K562 (cell line): Measurements from ENCODE around the gene ZSCAN21. TPM values are rescaled to one million over a fixed set of nuclear protein-coding genes. Genes with fewer than 3 reads are reported as not detected.

Experiments used
- ARID1B ChIP-seq: fragments of 450-650 bp; IDR thresholded peaks from 2 replicates; pipeline ENCODE4 v1.6.1; 2016; ENCODE audit warnings: antibody characterized with exemption, mild to moderate bottlenecking, inconsistent platforms
- ATF1 ChIP-seq, 2 experiments: fragments of 450-650 bp in 1 of 2; IDR thresholded peaks; 2 replicates each; pipeline ENCODE4 v1.6.1; 2016; ENCODE audit warnings: missing compliant biosample characterization in 1 of 2, missing genetic modification characterization in 1 of 2
- DNMT1 ChIP-seq: fragments of 450-650 bp; IDR thresholded peaks from 2 replicates; pipeline ENCODE4 v1.6.1; 2016; ENCODE audit warnings: antibody characterized with exemption, mild to moderate bottlenecking
- EGR1 ChIP-seq: fragments of 450-650 bp; conservative IDR thresholded peaks from 2 replicates; pipeline ENCODE4 v1.6.1; 2017; ENCODE audit warnings: mild to moderate bottlenecking
- EP300 ChIP-seq: IDR thresholded peaks from 2 replicates; pipeline ENCODE4 v1.6.1; 2012; ENCODE audit warnings: low read length, improper control_type of control experiment
- HDAC3 ChIP-seq: fragments of 450-650 bp; IDR thresholded peaks from 2 replicates; pipeline ENCODE4 v1.6.1; 2018; ENCODE audit warnings: borderline replicate concordance, mild to moderate bottlenecking, moderate library complexity; ENCODE audit not compliant: partially characterized antibody
- SAFB2 ChIP-seq: fragments of 200-400 bp; formaldehyde crosslinking; IDR thresholded peaks from 2 replicates; pipeline ENCODE4 v1.6.1; 2018; ENCODE audit warnings: borderline replicate concordance, low read length, low read depth, moderate library complexity; ENCODE audit not compliant: severe bottlenecking
- SIN3B ChIP-seq: fragments of 450-650 bp; IDR thresholded peaks from 2 replicates; pipeline ENCODE4 v1.6.1; 2017; ENCODE audit warnings: low read depth, mild to moderate bottlenecking, moderate library complexity
- XRCC5 ChIP-seq: fragments of 200-400 bp; formaldehyde crosslinking; IDR thresholded peaks from 2 replicates; pipeline ENCODE4 v1.6.1; 2017; ENCODE audit warnings: low read depth, mild to moderate bottlenecking, low read length
- ZNF764 ChIP-seq: fragments of 250-450 bp; sonication (Bioruptor Pico); IDR thresholded peaks from 2 replicates; pipeline ENCODE4 v1.4.0; 2020; ENCODE audit warnings: low read depth, mild to moderate bottlenecking, moderate library complexity
- ZNF77 ChIP-seq: fragments of 250-450 bp; sonication (Bioruptor Pico); IDR thresholded peaks from 2 replicates; pipeline ENCODE4 v1.5.0; 2020
- polyA plus RNA-seq, 8 experiments: library from polyadenylated mRNA; depleted of rRNA in 4 of 8; stranded (reverse) in 5 of 8; unstranded in 3 of 8; fragments of >200 nt; fragmentation: Nextera tagmentation in 2 of 8; fragmentation: Illumina TruSeq in 1 of 8; extraction: Ambion mirVana in 2 of 8; extraction: Trizol in 1 of 8; gene quantifications; 2 replicates each; pipeline versions ENCODE4 v1.2.1 to v1.2.3, GENCODE V29; 2011 to 2014; ENCODE audit warnings: inconsistent platforms in 1 of 8, missing spikeins in 1 of 8
- total RNA-seq, 7 experiments: library from RNA; depleted of rRNA in 6 of 7; stranded (reverse); fragments of >200 nt in 6 of 7; fragmentation: Illumina TruSeq in 2 of 7; extraction: Trizol in 2 of 7; gene quantifications; 2 replicates each; pipeline versions ENCODE4 v1.2.1 to v1.2.3, GENCODE V29; 2011 to 2021; ENCODE audit warnings: low replicate concordance in 1 of 7
- TF ChIP-seq, protein P1 (sequence below), 2 experiments: IDR thresholded peaks in 1 of 2; conservative IDR thresholded peaks in 1 of 2; 2 replicates each; pipeline ENCODE4 v1.6.1; 2016; ENCODE audit warnings: low read depth in 2 of 2, mild to moderate bottlenecking in 1 of 2, missing compliant biosample characterization in 1 of 2, missing genetic modification characterization in 1 of 2, moderate library complexity in 1 of 2
- TF ChIP-seq, protein P2 (sequence below): fragments of 450-650 bp; conservative IDR thresholded peaks from 2 replicates; pipeline ENCODE4 v1.6.1; 2016; ENCODE audit warnings: missing genetic modification characterization, low read depth, mild to moderate bottlenecking, missing compliant biosample characterization, moderate library complexity
- TF ChIP-seq, protein P3 (sequence below): fragments of 450-650 bp; IDR thresholded peaks from 2 replicates; pipeline ENCODE4 v1.7.1; 2018; ENCODE audit warnings: mild to moderate bottlenecking, low read depth; ENCODE audit not compliant: partially characterized antibody

The ZSCAN21 gene
- total and polyA plus RNA-seq, 9 of the 15 experiments (the other 6 are each of a cell fraction or from before 2014, with no cell fraction given): 5.9 to 15.5 (median 13.2) TPM

DNA sequence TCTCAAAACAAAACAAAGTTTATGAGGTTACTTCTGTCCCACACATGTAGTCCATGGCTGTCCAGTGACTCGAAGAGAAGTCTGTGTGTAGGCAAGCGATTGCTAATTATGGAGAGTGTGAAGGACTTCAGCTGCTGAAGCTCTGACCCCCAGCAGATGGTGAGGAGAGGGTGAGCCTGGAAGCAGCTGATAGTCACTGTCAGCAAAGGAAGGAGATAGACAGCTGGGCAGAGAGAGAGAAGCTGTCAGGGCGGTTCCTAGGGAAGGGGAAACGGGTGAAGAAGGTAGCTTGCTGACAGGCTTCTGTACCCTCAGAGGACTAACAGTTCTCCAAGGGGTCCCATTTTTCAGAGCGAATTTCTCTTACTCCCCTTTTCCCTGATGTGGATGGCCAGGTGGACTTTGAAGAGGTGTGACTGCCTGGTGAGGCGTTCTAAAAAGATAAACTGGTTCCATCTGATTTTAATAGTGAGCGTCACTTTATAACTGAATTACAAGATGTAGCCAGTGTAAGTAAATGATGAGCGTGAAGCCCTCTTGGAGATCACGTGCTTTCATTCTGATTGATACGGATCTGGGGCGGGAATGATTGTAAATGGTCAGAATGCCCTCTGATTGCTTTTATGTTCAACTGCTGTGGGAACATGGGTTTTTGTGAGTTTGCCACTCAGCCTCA is 12.1 kb downstream of the ZSCAN21 start (continued):
- TF ChIP-seq, protein P1, sequence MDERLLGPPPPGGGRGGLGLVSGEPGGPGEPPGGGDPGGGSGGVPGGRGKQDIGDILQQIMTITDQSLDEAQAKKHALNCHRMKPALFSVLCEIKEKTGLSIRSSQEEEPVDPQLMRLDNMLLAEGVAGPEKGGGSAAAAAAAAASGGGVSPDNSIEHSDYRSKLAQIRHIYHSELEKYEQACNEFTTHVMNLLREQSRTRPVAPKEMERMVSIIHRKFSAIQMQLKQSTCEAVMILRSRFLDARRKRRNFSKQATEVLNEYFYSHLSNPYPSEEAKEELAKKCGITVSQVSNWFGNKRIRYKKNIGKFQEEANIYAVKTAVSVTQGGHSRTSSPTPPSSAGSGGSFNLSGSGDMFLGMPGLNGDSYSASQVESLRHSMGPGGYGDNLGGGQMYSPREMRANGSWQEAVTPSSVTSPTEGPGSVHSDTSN (CRISPR knock-in tag; IDR thresholded peaks at IDR 0.05; ENCODE audit: low read depth): no peak
- TF ChIP-seq, protein P1 (tag; conservative IDR thresholded peaks at IDR 0.05; ENCODE audit: low read depth): no peak
- no peak for TF ChIP-seq XRCC5
- TF ChIP-seq, protein P2, sequence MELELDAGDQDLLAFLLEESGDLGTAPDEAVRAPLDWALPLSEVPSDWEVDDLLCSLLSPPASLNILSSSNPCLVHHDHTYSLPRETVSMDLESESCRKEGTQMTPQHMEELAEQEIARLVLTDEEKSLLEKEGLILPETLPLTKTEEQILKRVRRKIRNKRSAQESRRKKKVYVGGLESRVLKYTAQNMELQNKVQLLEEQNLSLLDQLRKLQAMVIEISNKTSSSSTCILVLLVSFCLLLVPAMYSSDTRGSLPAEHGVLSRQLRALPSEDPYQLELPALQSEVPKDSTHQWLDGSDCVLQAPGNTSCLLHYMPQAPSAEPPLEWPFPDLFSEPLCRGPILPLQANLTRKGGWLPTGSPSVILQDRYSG (tag): no peak
- TF ChIP-seq ZNF77 (CRISPR knock-in tag): no peak
- TF ChIP-seq HDAC3: no peak
- TF ChIP-seq EGR1: no peak
- no peak for TF ChIP-seq DNMT1
- no peak for TF ChIP-seq SAFB2
- no peak for TF ChIP-seq ZNF764 (CRISPR knock-in tag)
- no peak for TF ChIP-seq ATF1 (CRISPR knock-in tag; IDR thresholded peaks at IDR 0.05)
- no peak for TF ChIP-seq ATF1 (tag; IDR thresholded peaks at IDR 0.05)
- TF ChIP-seq ARID1B: peak; percentile 87
- TF ChIP-seq, protein P3, sequence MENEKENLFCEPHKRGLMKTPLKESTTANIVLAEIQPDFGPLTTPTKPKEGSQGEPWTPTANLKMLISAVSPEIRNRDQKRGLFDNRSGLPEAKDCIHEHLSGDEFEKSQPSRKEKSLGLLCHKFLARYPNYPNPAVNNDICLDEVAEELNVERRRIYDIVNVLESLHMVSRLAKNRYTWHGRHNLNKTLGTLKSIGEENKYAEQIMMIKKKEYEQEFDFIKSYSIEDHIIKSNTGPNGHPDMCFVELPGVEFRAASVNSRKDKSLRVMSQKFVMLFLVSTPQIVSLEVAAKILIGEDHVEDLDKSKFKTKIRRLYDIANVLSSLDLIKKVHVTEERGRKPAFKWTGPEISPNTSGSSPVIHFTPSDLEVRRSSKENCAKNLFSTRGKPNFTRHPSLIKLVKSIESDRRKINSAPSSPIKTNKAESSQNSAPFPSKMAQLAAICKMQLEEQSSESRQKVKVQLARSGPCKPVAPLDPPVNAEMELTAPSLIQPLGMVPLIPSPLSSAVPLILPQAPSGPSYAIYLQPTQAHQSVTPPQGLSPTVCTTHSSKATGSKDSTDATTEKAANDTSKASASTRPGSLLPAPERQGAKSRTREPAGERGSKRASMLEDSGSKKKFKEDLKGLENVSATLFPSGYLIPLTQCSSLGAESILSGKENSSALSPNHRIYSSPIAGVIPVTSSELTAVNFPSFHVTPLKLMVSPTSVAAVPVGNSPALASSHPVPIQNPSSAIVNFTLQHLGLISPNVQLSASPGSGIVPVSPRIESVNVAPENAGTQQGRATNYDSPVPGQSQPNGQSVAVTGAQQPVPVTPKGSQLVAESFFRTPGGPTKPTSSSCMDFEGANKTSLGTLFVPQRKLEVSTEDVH: no peak
- TF ChIP-seq EP300: peak; percentile 62; the same call in 1 of the 2 replicates
- no peak for TF ChIP-seq SIN3B
